GM21367 (cell line): ENCODE results near the gene TPK1.

ENCODE experiments used
- ATAC-seq: cut with Tn5 transposase; IDR thresholded peaks from one replicate; pipeline ENCODE4 v1.9.1; 2021; ENCODE audit not compliant: unreplicated experiment

The TPK1 gene

DNA sequence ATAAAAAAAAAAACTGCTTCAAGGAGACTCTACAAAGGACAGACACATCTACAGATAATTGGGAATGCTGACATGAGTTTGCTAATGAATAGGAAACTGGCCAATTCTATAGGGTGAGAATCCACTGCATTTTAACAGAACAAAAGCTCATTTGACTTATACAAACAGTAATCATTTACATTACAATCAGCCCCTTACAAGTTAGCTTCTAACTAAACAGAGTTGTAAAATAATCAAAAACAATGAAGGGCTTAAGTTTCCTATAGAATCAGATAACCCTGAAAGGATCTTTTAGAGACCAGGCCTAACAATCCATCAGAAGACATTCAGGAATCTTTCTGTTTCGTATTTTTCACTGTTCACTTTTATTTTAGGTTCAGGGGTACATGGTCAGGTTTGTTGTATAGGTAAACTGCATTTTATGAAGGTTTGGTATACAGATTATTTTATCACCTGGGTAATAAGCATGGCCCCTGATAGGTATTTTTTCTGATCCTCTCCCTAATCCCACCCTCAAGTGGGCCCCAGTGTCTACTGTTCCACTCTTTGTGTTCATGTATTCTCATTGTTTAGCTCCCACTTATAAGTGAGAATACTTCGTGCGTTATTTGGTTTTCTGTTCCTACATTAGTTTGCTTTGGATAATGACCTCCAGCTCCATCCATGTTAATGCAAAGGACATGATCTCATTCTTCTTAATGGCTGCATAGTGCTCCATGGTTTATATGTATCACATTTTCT lies 301.0 kb downstream of the TPK1 start:
- no peak for ATAC-seq

DNA sequence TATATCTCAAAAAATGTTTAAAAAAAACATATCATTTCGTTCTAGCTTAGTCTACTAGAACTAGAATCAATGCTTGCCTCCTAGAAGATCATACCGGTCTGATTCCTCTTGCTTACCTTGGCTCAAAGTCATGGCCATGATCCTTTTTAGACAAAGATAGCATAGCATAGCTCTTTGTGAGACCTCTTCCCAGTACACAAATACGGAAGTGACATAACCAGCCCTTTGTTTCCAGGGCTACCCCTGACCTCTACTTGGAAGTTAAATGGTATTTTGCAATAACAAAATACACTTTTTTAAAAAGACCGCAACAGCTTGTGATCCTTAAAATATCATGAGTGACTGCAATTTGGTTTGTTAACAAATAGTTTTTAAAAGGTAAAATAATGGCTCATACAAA lies 301.7 kb downstream of the TPK1 start:
- ATAC-seq, result no peak

DNA sequence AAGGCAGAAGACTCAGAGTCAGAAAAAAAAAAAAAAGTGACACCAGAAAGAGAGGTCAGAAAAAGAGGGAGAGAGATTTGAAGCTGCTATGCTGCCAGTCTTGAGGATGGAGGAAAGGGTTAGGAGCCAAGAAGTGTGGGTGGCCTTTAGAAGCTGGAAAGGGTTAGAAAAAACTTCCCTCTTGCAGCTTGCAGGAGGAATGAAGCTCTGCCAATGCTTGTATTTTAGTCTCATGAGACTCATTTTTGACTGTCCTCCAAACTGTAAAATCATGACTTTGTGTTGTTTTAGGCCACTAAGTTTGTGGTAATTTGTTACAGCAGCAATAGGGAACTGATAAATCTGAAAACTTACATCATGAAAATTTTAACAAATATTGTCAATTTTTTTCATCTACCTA lies 304.7 kb downstream of the TPK1 start:
- ATAC-seq, result no peak

DNA sequence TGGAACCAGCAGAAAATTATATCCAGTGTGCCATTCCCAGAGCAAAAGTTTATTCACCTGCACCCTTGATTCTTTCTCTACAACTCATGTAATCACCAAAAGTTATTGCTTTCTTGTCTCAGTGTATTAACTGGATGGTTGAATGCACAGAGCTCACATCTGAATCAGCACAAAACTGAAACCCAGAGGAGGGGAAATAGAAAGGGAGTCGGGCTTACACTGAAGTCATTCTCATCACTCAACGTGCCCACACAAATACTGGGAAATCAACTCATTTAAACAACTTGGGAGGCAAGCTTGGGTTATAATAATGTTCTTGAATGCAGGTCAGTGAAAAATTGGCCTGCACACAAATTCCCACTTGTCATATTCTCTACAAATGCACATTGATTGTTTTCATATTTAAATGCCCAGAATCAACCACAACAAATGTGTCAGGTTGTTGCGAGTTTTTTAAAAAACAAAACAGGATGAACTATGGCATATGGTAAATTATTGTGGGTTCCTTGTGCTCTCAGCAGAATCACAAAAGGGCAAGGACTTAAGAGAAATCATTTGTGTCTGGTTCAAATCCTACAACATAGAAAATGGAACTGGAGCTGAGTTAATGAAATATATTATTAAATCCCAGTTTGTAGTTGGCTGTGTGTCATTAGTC lies 306.5 kb downstream of the TPK1 start:
- peak; percentile 94 for ATAC-seq

DNA sequence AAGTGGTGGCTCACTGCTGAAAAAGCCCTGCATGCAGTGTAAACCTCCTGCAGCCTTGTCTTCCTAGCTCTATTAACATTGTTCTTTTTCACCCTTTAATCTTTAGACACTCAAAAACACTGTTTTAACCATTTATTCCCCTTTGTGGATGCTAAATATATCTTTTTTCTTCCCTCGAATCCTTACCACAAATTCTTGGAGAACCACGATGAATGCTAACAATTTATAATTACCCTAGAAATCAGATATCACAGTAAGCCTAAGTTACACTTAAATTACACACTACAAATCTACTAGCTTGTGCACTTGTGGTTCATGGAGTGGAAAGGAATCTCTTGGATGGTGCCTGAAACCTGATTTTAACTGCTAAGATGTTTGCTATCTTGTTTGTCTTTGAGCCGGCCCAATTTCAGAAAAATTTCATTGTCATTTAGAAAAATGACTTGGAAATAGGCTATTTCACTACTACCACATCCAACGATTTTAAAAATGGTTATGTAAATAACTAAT lies 307.3 kb downstream of the TPK1 start:
- no peak for ATAC-seq

DNA sequence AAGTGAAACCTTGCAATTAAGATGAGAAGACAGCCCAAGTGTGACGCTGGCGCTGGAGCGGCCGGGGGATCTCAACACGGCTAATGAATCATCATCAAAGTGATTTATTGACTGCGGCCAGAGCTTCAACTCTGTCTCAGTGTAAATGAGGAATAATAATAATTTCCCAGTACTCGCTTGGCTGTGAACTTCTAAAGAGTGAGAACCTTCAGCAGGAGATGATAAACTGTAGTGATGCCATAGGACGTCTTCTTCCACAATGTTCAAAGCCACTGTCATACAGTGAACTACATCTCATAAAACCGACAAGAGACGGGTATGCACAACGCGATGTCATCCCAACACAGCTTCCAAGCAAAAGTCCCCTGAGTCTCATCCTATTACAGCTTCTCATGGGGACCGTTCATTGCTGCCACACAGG lies 308.8 kb downstream of the TPK1 start:
- no peak for ATAC-seq

DNA sequence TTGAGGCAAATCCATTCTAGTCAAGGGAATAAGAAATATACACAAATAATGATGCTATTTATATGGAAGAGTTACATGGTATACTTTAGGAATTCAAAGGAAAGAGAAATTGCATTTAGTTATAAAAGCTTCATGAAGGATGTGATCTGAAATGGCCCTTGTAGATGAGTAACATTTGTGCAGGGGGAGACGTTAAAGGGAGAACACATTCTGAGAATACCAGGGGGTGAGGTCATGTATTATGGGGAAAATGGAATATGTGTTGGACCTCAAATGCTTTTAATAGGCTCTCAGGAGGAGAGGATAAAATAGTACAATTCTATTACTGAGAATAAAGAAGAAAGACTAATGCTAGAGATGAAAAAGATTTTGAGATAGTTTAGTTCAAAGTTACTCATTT lies 309.9 kb downstream of the TPK1 start:
- ATAC-seq, result no peak

DNA sequence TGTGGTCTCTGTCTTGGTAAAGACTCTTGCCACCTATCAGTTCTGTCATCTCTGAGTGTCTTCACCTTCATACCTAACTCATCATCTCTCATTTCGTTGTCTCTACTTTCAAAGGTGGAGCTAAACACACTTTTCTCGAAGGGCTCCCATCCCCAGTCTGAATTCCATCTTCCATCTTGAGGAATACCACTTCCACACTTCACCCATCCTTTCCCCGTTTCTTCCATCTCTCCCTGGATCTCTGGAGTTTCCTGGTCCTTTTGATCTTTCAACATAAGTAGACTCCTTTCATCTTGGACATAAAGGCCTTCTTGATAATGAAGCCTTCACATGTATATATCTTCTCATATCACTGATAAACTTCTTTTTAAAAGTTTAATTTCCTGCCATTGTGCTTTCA lies 311.6 kb downstream of the TPK1 start:
- ATAC-seq, result no peak

DNA sequence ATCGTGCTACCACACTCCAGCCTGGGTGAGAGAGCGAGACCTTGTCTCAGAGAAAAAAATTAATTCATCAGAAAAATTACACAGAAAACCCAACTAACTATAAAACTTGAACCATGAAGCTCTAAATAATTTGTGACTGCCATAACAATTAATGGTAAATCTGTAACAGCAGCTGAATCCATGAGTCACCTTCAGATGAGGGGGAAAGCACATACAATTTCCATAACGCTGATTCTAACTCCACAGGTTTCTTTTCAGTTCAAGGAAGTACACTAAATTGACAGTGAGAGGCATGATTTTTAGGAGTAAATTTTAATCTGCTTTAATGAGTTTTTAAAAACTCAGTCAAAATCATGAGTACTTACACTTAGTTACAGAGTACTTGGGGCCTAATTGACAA lies 312.2 kb downstream of the TPK1 start:
- no peak for ATAC-seq

DNA sequence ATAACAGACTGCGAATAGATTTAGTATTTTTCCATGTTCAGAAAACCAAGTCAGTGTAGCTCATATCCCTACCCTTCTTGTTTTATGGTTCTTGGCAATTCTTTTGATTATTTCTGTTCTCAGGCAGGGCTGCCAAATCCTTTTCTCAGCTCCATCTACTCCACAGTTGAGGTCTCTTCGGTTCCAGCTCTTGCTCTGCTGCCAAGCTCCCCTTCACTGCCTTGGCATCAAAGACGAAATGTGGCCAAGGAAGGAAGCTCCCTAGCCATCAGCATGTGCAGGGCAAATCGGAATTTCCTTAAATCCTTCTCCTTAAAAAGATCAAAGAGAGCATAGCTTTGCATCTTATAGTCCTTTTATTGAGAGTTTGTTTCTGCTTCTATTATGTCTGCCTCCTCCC lies 315.9 kb downstream of the TPK1 start:
- no peak for ATAC-seq

DNA sequence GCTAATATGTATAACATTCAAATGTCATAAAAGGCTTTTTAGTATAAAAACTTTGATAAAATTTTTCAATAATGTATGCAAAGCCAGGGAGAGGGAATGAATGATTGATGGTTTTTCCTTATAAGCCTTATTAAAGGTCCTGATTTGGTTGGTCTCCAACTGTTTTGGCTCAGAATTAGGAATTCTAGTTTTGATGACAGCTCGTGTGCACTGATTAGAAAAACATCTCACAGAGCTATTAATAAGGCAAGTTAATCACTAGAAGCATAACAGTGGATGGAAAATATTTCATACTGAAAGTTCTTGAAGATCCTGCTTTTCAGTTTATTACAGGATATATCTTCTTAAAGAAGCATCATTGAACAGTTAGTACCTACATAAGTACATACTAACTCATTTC lies 317.5 kb downstream of the TPK1 start:
- no peak for ATAC-seq

DNA sequence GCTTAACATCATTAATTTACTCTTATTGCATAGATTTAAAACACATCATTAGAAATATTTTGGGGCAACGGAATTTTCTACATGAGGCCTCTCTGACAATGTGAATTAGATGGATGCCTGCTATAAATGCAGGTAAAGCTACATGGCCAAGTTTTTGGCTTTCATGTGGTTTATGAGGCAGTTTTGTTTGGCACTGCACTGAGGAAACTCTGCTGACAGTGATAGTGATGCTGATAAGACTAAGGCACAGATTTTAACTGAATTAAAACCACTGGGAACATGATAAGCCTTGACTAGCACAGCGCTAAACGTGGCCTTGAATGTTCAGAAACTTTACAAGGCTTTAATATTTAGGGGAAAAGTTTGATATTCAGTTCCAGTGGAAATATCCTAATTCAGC lies 318.1 kb downstream of the TPK1 start:
- ATAC-seq, result no peak

DNA sequence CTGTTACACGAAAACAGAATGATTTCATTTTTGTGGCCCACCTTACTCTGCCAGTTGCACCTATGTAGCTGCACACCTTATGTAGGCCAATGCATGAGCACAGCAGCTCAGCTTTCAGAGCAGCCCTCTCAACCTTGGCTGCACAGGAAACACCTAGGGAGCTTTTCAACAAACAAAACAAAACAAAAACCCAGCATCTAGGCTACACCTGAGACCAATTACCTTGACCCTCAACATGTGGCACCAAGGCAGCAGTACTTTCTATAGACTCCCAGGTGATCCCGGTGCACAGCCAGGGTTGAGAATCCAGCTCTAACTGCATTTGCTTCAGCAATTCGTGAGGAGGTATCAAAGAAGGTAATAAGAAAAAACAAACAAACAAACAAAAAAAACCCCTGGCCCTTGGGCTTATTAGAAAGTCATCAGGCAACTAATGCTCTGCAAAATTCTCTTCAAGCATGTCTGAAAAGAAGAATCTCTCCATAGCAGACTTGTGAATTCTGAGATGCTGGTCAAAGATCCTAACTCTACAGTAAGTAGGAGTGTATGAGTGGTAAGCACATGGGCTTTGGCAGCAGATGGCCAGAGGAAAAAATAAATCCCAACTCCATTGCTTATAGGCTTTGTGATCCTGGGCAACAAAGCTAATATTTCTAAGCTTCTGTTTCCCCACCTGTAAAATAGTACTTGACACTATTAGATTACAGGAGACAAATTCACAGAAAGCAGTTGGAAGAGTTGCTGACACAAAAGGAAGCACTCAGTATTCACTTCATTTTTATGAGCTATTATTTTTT lies 318.9 kb downstream of the TPK1 start:
- no peak for ATAC-seq

DNA sequence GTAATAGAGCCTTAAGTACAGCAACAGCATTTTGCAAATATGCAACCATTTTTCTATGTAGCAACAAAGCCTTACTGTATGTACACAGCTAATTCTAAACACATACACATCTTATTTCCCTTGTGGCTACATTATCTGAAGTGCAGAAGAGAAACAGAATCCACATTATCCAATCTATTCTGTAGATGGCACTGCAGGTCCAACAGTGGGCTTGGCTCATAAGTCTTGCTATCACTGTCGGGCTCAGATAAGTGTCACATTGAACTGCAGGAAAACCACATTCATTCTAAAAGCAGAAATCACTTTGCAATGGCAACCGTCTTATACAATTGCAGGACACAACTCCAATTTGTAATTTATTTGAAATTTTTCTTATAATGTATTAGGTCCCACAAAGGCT lies 322.5 kb downstream of the TPK1 start:
- no peak for ATAC-seq

DNA sequence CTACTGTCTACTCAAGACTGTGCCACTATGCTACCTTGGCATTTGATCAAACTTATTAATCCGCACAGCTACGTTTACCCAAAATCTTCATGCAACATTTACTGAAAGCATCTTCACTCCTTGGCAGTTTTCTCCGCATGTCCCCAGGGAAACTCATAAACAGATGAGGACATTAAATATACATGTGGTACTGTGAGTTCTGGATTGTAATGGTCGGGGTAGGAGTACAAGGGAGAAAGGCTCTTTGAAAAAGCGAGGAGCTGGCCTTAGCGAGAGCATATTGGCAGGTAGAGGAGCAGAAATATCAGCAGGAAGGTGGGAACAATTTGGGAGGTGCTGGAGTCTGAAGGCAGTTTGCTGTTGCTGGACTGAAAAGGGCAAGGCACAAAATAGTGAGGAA lies 325.2 kb downstream of the TPK1 start:
- no peak for ATAC-seq

DNA sequence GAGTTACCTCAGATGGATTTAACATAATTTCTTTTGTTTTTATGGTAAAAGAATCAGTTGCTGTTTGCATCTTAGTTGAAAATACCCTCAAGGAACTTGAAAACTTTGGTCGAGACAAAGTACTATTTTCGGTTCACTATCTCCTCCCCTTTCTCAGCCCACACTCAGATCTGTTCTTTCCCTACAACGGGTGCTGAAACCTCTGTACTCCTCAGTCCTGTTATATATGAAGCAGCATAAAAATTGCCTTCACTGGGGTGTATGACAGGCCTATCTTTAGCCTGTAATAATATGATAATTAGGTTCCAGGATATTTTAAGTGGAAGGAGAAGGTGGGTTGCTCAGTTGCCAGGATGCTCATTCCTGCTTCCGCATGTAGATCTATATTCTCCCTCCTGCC lies 327.2 kb downstream of the TPK1 start:
- ATAC-seq, result peak; percentile 94

DNA sequence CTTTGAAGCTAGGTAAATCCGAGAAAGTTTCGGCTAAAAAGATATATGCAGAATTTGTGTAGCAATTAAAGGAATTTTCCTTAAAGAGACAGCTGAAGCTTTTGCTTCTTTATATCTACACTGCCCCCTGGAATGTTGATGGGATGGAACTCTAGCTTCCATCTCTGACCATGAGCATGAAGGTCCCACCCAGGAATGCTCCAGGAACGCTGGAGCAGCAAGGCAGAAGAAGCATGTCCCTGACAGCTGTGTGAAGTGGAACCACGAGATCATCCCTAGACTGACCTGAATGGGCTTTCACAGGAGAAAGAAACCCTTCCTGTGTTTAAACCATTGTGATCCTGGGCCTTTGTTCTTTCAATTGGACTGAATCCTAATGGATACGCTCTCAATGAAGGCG lies 332.6 kb downstream of the TPK1 start:
- ATAC-seq, result no peak

DNA sequence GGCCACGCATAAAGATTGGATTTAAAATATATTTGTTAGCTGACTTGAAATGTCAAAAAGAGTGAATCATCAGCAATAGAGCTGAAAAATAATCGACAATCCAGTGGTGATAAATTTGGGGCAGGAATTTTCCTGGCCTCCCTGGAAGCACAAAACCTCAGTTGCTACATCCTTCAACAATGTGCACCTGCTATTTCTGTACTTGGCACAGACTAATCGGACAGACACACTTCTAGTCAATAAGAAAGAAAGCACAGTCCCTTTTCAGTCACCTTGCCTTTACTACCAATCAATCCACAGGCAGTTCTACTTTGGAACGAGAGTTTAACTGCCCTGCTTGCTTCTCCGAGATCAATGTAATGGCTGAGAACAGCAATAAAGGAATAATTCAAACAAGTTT lies 335.6 kb downstream of the TPK1 start:
- no peak for ATAC-seq

DNA sequence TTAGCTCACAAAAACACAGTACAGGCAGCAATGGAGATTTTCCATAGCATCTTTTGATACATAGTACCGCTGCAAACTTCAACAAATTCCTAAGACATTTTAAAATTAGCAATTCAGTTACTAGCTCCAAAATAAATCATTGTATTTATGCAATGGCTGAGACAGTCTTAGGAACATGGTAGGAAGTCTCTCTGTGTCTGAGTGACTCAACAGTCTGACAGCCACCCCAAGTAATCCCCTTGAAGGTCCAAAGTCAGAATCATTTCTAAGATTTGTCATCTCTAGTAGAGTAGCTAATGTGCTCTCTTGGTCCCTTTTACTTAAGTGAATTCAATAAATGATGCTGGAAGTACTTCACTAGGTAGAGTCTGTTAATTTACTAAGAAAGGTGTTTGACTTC lies 338.6 kb downstream of the TPK1 start:
- ATAC-seq, result no peak

DNA sequence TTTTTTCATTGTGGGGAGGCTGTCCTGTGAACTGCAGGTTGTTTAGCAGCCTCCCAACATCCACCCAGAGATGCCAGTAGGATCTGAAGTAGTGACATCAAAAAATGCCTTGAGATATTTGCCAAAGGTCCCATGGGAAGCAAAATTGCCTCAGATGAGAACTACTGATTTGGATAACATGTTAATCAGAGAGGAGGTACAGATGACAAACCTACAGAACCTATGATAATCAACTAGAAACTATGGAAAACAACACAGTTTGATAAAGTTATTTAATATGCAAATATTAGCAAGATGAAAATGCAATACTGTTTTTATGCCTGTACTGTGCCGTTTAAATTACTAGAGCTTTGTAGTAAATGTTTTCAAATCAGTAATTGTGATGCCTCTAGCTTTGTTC lies 341.5 kb downstream of the TPK1 start:
- no peak for ATAC-seq

DNA sequence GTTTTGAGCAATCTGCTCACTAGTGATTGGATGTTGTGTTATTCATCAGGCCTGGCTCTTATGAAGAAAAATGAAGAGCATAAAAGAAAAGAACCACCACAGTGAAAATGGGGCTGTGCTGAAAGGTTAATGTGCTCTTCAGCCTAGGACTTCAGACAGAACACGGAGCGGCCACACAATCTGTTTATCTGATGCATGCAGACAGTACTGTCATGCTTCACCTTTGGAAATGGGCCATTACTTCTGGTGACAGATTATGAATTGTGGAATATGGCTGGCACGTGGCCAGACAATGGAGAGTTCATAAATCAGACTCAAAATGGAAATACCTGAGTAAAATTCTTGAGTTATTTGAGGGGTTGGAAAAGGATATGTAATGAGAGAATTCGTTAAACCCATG lies 346.3 kb downstream of the TPK1 start:
- no peak for ATAC-seq

DNA sequence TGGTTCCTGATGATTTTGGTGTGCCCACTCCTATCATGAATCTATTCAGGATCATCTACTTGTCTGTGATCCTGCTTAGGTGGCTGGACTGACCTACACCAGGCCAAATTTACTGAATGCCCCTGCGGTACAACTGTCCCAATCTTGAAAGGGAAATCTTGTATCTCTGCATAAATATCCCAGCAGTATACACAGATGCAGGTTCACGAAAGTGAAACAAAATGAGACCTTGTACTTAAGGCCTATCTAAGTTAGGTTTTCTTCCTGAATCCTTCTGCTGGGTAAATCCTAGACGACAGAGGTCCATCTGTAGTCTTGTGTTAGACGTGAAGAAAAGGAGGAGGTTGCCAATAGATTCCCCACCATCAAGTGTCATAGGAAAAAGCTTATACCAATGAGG lies 346.9 kb downstream of the TPK1 start:
- ATAC-seq, result no peak
